Right lobe of liver (tissue), 4 donors: ENCODE measurements around the gene CEMIP2.

Experiments
- CTCF ChIP-seq, 4 donors: fragments of 200-600 bp in 3 of 4; fragments of 450-650 bp in 1 of 4; IDR thresholded peaks; one replicate each; pipeline versions ENCODE4 v1.5.1 to v1.8.0; 2016 to 2022; ENCODE audit warnings: antibody characterized with exemption in 4 of 4, mild to moderate bottlenecking in 2 of 4
- POLR2A ChIP-seq: fragments of 450-650 bp; IDR thresholded peaks from one replicate; pipeline ENCODE4 v1.6.1; 2017; ENCODE audit warnings: antibody characterized with exemption, mild to moderate bottlenecking
- donor health status: DM: no; HTN: no; CAD: no.
- donor health status: DM: no; HTN: no; CAD: no.
- donor health status: DM: no; HTN: yes; CAD: no.

GRCh38 chr9:71703172-71703872, 65.0 kb downstream of the CEMIP2 start:
- TF ChIP-seq CTCF (IDR thresholded peaks at IDR 0.05) = no peak
- no peak for TF ChIP-seq POLR2A
